H1 (cell line): ENCODE measurements around the gene AGR2. TPM values are rescaled to one million over a fixed set of nuclear protein-coding genes. Genes with fewer than 3 reads are reported as not detected.

Experiments used
- CTCF ChIA-PET: fragments of 300-600 bp; sonication (Branson Sonifier 250); formaldehyde crosslinking; loops from one replicate; lab custom pipeline; 2021; ENCODE audit not compliant: partially characterized antibody; lab: Charles Lee
- POLR2A ChIA-PET: fragments of 300-600 bp; sonication (Branson Sonifier 250); formaldehyde crosslinking; loops from one replicate; lab custom pipeline; 2021; ENCODE audit warnings: inconsistent platforms; ENCODE audit not compliant: partially characterized antibody; lab: Charles Lee
- DNase-seq, 2 experiments: peaks; one replicate each; pipeline versions ENCODE4 v3.0.0 to v3.0.0-alpha.2; 2010 to 2022; ENCODE audit warnings: low spot score in 2 of 2, low read depth in 1 of 2, mixed read lengths in 1 of 2
- FAIRE-seq: peaks from 2 replicates; lab custom pipeline; 2011; peaks lifted over from hg19 to GRCh38; lab: Jason Lieb, UNC
- H2AFZ ChIP-seq: 2 replicates; pipeline ENCODE4 v1.8.1; 2012; ENCODE audit warnings: low read length, inconsistent platforms
- H2AK5ac ChIP-seq: 2 replicates; pipeline ENCODE4 v1.6.1; 2013; ENCODE audit warnings: low read depth, low read length
- H2BK120ac ChIP-seq: replicated peaks from 2 replicates; pipeline ENCODE3; 2013; ENCODE audit warnings: low read depth, low read length, inconsistent platforms
- H2BK12ac ChIP-seq: 2 replicates; pipeline ENCODE4 v1.6.1; 2013; ENCODE audit warnings: low read depth, low read length
- H2BK15ac ChIP-seq: 2 replicates; pipeline ENCODE4 v1.6.1; 2013; ENCODE audit warnings: low read length
- H2BK20ac ChIP-seq: 2 replicates; pipeline ENCODE4 v1.6.1; 2013; ENCODE audit warnings: low read length
- H2BK5ac ChIP-seq: 2 replicates; pipeline ENCODE4 v1.6.1; 2013; ENCODE audit warnings: low read depth, low read length
- H3K14ac ChIP-seq: 2 replicates; pipeline ENCODE4 v1.6.1; 2013; ENCODE audit warnings: inconsistent platforms; ENCODE audit not compliant: insufficient read length
- H3K18ac ChIP-seq: 2 replicates; pipeline ENCODE4 v1.6.1; 2013; ENCODE audit warnings: low read length; ENCODE audit errors: extremely low read depth
- H3K23ac ChIP-seq: 2 replicates; pipeline ENCODE4 v1.6.1; 2013; ENCODE audit warnings: inconsistent platforms; ENCODE audit not compliant: insufficient read length
- H3K23me2 ChIP-seq: 2 replicates; pipeline ENCODE4 v1.6.1; 2013; ENCODE audit warnings: low read depth, low read length
- H3K27ac ChIP-seq: 2 replicates; pipeline ENCODE4 v1.6.1; 2011; ENCODE audit warnings: low read depth, low read length, inconsistent platforms
- H3K27me3 ChIP-seq, 4 experiments: replicated peaks in 1 of 4; 1 replicate in 1 of 4; 2 replicates in 3 of 4; pipeline versions ENCODE4 v1.6.1 to v1.8.1; 2011 to 2013; ENCODE audit warnings: low read length in 3 of 4, mild to moderate bottlenecking in 3 of 4, inconsistent platforms in 2 of 4, mixed read lengths in 2 of 4, moderate library complexity in 1 of 4; ENCODE audit not compliant: control insufficient read depth in 3 of 4, insufficient read depth in 3 of 4; ENCODE audit errors: extremely low read depth in 1 of 4
- H3K36me3 ChIP-seq, 4 experiments: 2 replicates each; pipeline versions ENCODE4 v1.6.1 to v1.8.1; 2011 to 2013; ENCODE audit warnings: mild to moderate bottlenecking in 4 of 4, low read length in 3 of 4, moderate library complexity in 2 of 4, control low read depth in 1 of 4, inconsistent platforms in 1 of 4; ENCODE audit not compliant: insufficient read depth in 4 of 4, control insufficient read depth in 2 of 4
- H3K4ac ChIP-seq: replicated peaks from 2 replicates; pipeline ENCODE3; 2013; ENCODE audit warnings: low read length, low read depth, mixed read lengths, inconsistent platforms; ENCODE audit not compliant: insufficient read length
- H3K4me1 ChIP-seq, 4 experiments: replicated peaks in 1 of 4; 1 replicate in 1 of 4; 2 replicates in 3 of 4; pipeline versions ENCODE4 v1.6.1 to v1.8.1; 2011 to 2013; ENCODE audit warnings: low read length in 3 of 4, inconsistent platforms in 2 of 4, mixed read lengths in 1 of 4; ENCODE audit not compliant: insufficient read depth in 4 of 4, control insufficient read depth in 3 of 4
- H3K4me2 ChIP-seq, 2 experiments: 2 replicates each; pipeline versions ENCODE4 v1.6.1 to v1.8.1; 2011 to 2013; ENCODE audit warnings: low read depth in 2 of 2, low read length in 2 of 2, control low read depth in 1 of 2, inconsistent platforms in 1 of 2, mild to moderate bottlenecking in 1 of 2; ENCODE audit not compliant: insufficient read depth in 1 of 2
- H3K4me3 ChIP-seq, 4 experiments: fragments of 200-600, 300-600 bp in 1 of 4; sonication (generic), shearing (Covaris generic), sonication (Bioruptor Twin) in 1 of 4; 2 replicates each; pipeline versions ENCODE4 v1.5.1 to v1.8.1; 2011 to 2016; ENCODE audit warnings: low read length in 4 of 4, low read depth in 3 of 4, control low read depth in 2 of 4, inconsistent platforms in 2 of 4, mild to moderate bottlenecking in 2 of 4, mixed read lengths in 1 of 4, moderate library complexity in 1 of 4; ENCODE audit not compliant: insufficient read depth in 2 of 4; ENCODE audit errors: extremely low read depth in 1 of 4
- H3K56ac ChIP-seq: replicated peaks from 2 replicates; pipeline ENCODE3; 2013; ENCODE audit warnings: low read depth, mild to moderate bottlenecking, mixed read lengths, low read length, inconsistent platforms; ENCODE audit not compliant: insufficient read length
- H3K79me1 ChIP-seq: 2 replicates; pipeline ENCODE4 v1.6.1; 2013; ENCODE audit warnings: low read depth, low read length, control low read depth
- H3K79me2 ChIP-seq, 2 experiments: 2 replicates each; pipeline versions ENCODE4 v1.6.1 to v1.8.1; 2012 to 2013; ENCODE audit warnings: low read length in 2 of 2, mild to moderate bottlenecking in 2 of 2, inconsistent platforms in 1 of 2; ENCODE audit not compliant: insufficient read depth in 2 of 2, control insufficient read depth in 1 of 2
- H3K9ac ChIP-seq, 4 experiments: replicated peaks in 1 of 4; 1 replicate in 1 of 4; 2 replicates in 3 of 4; pipeline versions ENCODE4 v1.6.1 to v1.8.1; 2011 to 2013; ENCODE audit warnings: low read depth in 3 of 4, low read length in 3 of 4, control low read depth in 2 of 4, mild to moderate bottlenecking in 2 of 4, moderate library complexity in 2 of 4, inconsistent platforms in 1 of 4; ENCODE audit errors: extremely low read depth in 1 of 4
- H3K9me3 ChIP-seq, 2 experiments: 2 replicates each; pipeline versions ENCODE4 v1.6.1 to v1.8.1; 2012 to 2013; ENCODE audit warnings: mild to moderate bottlenecking in 2 of 2, moderate library complexity in 2 of 2, control low read depth in 1 of 2, inconsistent platforms in 1 of 2, low read depth in 1 of 2, low read length in 1 of 2, mixed read lengths in 1 of 2; ENCODE audit not compliant: insufficient read depth in 2 of 2
- H4K20me1 ChIP-seq, 2 experiments: replicated peaks in 1 of 2; 2 replicates each; pipeline versions ENCODE3 to v1.8.1; 2011 to 2013; ENCODE audit warnings: inconsistent platforms in 2 of 2, low read length in 2 of 2, mild to moderate bottlenecking in 1 of 2; ENCODE audit not compliant: insufficient read depth in 2 of 2, control insufficient read depth in 1 of 2
- H4K5ac ChIP-seq: 2 replicates; pipeline ENCODE4 v1.6.1; 2013; ENCODE audit warnings: low read length, low read depth, mixed read lengths, inconsistent platforms; ENCODE audit not compliant: insufficient read length
- H4K8ac ChIP-seq: 2 replicates; pipeline ENCODE4 v1.8.0; 2013; ENCODE audit warnings: mild to moderate bottlenecking, moderate library complexity, low read length, inconsistent platforms; ENCODE audit not compliant: insufficient read depth; ENCODE audit errors: extremely low read depth
- H4K91ac ChIP-seq: replicated peaks from 2 replicates; pipeline ENCODE3; 2013; ENCODE audit warnings: low read length, mixed read lengths, inconsistent platforms; ENCODE audit not compliant: insufficient read length
- BACH1 ChIP-seq: IDR thresholded peaks from 2 replicates; pipeline ENCODE4 v1.6.1; 2012; ENCODE audit warnings: low read length, improper control_type of control experiment
- EGR1 ChIP-seq: IDR thresholded peaks from 2 replicates; pipeline ENCODE4 v1.6.1; 2011; ENCODE audit warnings: low read depth, low read length, borderline replicate concordance
- GTF2F1 ChIP-seq: IDR thresholded peaks from 2 replicates; pipeline ENCODE4 v1.6.1; 2012; ENCODE audit warnings: low read depth, low read length, improper control_type of control experiment, borderline replicate concordance
- NANOG ChIP-seq: IDR thresholded peaks from 2 replicates; pipeline ENCODE4 v1.6.1; 2011; ENCODE audit warnings: low read length, low read depth, mild to moderate bottlenecking, inconsistent platforms; ENCODE audit not compliant: insufficient read depth, poor library complexity, severe bottlenecking
- POU5F1 ChIP-seq: IDR thresholded peaks from 2 replicates; pipeline ENCODE4 v1.6.1; 2011; ENCODE audit warnings: low read depth, mild to moderate bottlenecking, low read length, moderate library complexity
- TBP ChIP-seq: IDR thresholded peaks from 2 replicates; pipeline ENCODE4 v1.6.1; 2011; ENCODE audit warnings: low read depth, low read length, improper control_type of control experiment
- WGBS, 2 experiments: shearing (Covaris generic) in 1 of 2; methylation state at CpG; one replicate each; pipeline versions ENCODE4 v1.1.6 to v1.1.7; 2013 to 2015; ENCODE audit warnings: low lambda C conversion rate in 2 of 2, mixed read lengths in 2 of 2, inconsistent platforms in 1 of 2, low coverage in 1 of 2, missing lambda C conversion rate in 1 of 2; ENCODE audit not compliant: insufficient replicate concordance in 2 of 2, insufficient coverage in 1 of 2, insufficient read length in 1 of 2; ENCODE audit errors: extremely low coverage in 1 of 2, missing lambda C conversion rate in 1 of 2; 5-methylcytosine and 5-hydroxymethylcytosine counted together
- long read RNA-seq, 2 experiments: library from RNA in 1 of 2; library from capped mRNA in 1 of 2; stranded (forward); transcript quantifications; one replicate each; pipeline ENCODE4 v2.0.0, GENCODE V29; 2021; ENCODE audit warnings: inconsistent platforms in 1 of 2
- polyA minus RNA-seq, 3 experiments: library from RNA; depleted of rRNA, polyadenylated mRNA; stranded (reverse); fragments of >200 nt; gene quantifications; 1 replicate in 2 of 3; 2 replicates in 1 of 3; pipeline ENCODE4 v1.2.3, GENCODE V29; 2011
- polyA plus RNA-seq, 7 experiments: library from polyadenylated mRNA; depleted of rRNA in 3 of 7; stranded (reverse) in 5 of 7; unstranded in 2 of 7; fragments of >200 nt in 5 of 7; fragments of 200-250 nt in 2 of 7; gene quantifications; 1 replicate in 5 of 7; 2 replicates in 1 of 7; 4 replicates in 1 of 7; pipeline versions ENCODE4 v1.2.1 to v1.2.3, GENCODE V29; 2011 to 2013; ENCODE audit warnings: missing spikeins in 2 of 7, mixed read lengths in 2 of 7
- total RNA-seq: library from RNA; stranded (reverse); fragmentation: NEBNext Ultra II Directional; extraction: Animal tissue kit (Norgen Biotek cat#: 25700); gene quantifications from 2 replicates; pipeline ENCODE4 v1.2.1, GENCODE V29; 2021
- TF ChIP-seq, protein P1 (sequence below): IDR thresholded peaks from 2 replicates; pipeline ENCODE4 v1.6.1; 2012; ENCODE audit warnings: inconsistent platforms

AGR2 gene
- total RNA-seq (not detected in 2 replicates), polyA plus RNA-seq (2011; rRNA removed) (not detected in 2 replicates), polyA minus RNA-seq (2011; rRNA and poly(A)+ RNA removed) (not detected in 2 replicates)
- not detected for polyA plus RNA-seq (2011; cell fraction: cytosol; rRNA removed)
- polyA plus RNA-seq (2011; cell fraction: nucleus; rRNA removed), result not detected
- polyA plus RNA-seq (2012, experiment 1 of 2), result not detected in 4 replicates
- polyA plus RNA-seq (2012, experiment 2 of 2), result not detected
- not detected for polyA plus RNA-seq (2013, experiment 1 of 2)
- polyA plus RNA-seq (2013, experiment 2 of 2), result not detected
- polyA minus RNA-seq (2011; cell fraction: cytosol; rRNA and poly(A)+ RNA removed), result not detected
- not detected for polyA minus RNA-seq (2011; cell fraction: nucleus; rRNA and poly(A)+ RNA removed)
- long read RNA-seq, experiment 1, result 0 reads
- long read RNA-seq, experiment 2, result 0 reads

DNA sequence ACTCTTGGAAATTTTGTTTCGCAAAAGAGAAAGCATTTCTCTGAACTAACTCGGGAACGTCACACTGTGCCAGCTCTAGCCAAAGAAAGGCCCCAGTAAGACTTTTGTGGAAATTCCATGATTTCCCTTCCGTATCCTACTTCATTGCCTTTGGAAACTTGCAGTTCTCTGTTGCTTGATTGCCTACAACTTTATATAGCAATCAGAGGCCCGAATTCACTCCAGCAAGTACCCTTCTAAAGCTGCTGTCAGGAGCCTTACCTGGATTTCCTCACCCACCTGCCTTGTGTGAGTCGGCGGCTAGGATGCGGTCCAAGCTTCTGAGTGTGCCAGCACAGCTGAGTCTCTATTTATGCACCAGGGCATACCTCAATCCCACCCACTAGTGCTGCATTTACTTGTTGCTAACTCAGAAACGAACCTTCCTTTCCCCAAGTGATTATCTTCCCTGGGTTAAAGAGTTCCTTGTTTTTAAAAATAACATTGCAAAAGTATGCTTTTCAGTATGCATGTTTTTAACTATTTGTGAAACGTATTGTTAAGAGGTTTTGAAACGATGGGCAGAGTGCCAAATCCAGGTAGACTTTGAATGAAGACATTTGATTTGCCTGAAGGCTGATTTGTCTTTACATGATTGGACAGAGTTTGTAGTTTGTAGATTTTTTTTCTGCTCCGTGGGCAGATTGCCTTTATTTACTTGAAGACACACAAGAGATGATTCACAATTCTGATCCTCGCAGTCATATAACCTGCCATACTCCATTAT, at the start of gene AGR2:
AGR2 (minus strand) TSS at position 326 of the 766 bp plus-strand sequence. CDS start 3,203 bp downstream, outside the sequence.
- Histone ChIP-seq H3K23ac (no peak within 1 kb of the TSS), H3K27me3 (no peaks in the 10 kb centered on the region), H3K36me3 (no peaks in the 10 kb centered on the region), H3K14ac (no peak within 1 kb of the TSS), H3K9ac (no peak within 1 kb of the TSS), H3K4me1 (no peaks in the 10 kb centered on the region)
- no peak for FAIRE-seq
- POLR2A ChIA-PET, result no interaction called here
- TF ChIP-seq BACH1 (no peak), NANOG (no peak), GTF2F1 (no peak), TBP (no peak), POU5F1 (no peak), EGR1 (no peak)
- TF ChIP-seq, protein P1, sequence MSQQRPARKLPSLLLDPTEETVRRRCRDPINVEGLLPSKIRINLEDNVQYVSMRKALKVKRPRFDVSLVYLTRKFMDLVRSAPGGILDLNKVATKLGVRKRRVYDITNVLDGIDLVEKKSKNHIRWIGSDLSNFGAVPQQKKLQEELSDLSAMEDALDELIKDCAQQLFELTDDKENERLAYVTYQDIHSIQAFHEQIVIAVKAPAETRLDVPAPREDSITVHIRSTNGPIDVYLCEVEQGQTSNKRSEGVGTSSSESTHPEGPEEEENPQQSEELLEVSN, result no peak
- TF ChIP-seq, all 59 proteins: peak for 0
- no peak within 1 kb of the TSS for H2BK15ac ChIP-seq
- no peaks in the 10 kb centered on the region for H3K79me1 ChIP-seq
- no peak within 1 kb of the TSS for H3K4me3 ChIP-seq
- no peak within 1 kb of the TSS for H2BK20ac ChIP-seq
- H4K20me1 ChIP-seq, result no peaks in the 10 kb centered on the region
- H4K5ac ChIP-seq, result no peak within 1 kb of the TSS
- no peak within 1 kb of the TSS for H3K18ac ChIP-seq
- no peak within 1 kb of the TSS for H3K4ac ChIP-seq
- H3K9me3 ChIP-seq, result no peaks in the 10 kb centered on the region
- no peaks in the 10 kb centered on the region for H3K79me2 ChIP-seq
- H2AK5ac ChIP-seq, result no peak within 1 kb of the TSS
- no peak within 1 kb of the TSS for H3K27ac ChIP-seq
- no peak within 1 kb of the TSS for H3K56ac ChIP-seq
- H2BK5ac ChIP-seq, result no peak within 1 kb of the TSS
- no peak within 1 kb of the TSS for H3K4me2 ChIP-seq
- DNase-seq, result no peak
- no peak within 1 kb of the TSS for H2BK120ac ChIP-seq
- no peak within 1 kb of the TSS for H4K8ac ChIP-seq
- CTCF ChIA-PET, result interaction anchor here (0.7 to 1.2 kb wide), 4 partner anchors 43 to 728 kb away, joined by 3 to 4 read pairs (median 3); no protein-coding TSS in a partner anchor
- H3K23me2 ChIP-seq, result no peaks in the 10 kb centered on the region
- 92% methylated on average over 13 of the region's 13 CpGs; no CpG with 5 or more reads in 1 of the 2 experiments for WGBS, 2 experiments
- H2BK12ac ChIP-seq, result no peak within 1 kb of the TSS
- peak within 1 kb of the TSS; percentile 34 for H2AFZ ChIP-seq
- no peak within 1 kb of the TSS for H4K91ac ChIP-seq
